T-helper 1 cell treated with Interleukin-12 subunit alpha and Interleukin-12 subunit beta and Interleukin-4 antibody, amounts not matched to agents 30 μg/mL and 1 μg/mL, for 36 hours (primary cell): ENCODE results near the gene GLOD4.

Experiments
- H3K27ac Mint-ChIP-seq: one replicate; pipeline ENCODE4 v1.8.0; 2021; ENCODE audit warnings: mild to moderate bottlenecking, mixed read lengths
- H3K27me3 Mint-ChIP-seq: one replicate; pipeline ENCODE4 v1.8.0; 2021; ENCODE audit warnings: low read depth, mixed read lengths
- H3K36me3 Mint-ChIP-seq: one replicate; pipeline ENCODE4 v1.8.0; 2021; ENCODE audit warnings: low read depth, mixed read lengths
- H3K4me1 Mint-ChIP-seq: one replicate; pipeline ENCODE4 v1.8.0; 2021; ENCODE audit warnings: low read depth, mixed read lengths
- H3K4me3 Mint-ChIP-seq: one replicate; pipeline ENCODE4 v1.8.0; 2021; ENCODE audit warnings: mild to moderate bottlenecking, moderate library complexity, mixed read lengths
- H3K9me3 Mint-ChIP-seq: one replicate; pipeline ENCODE4 v1.8.0; 2021; ENCODE audit warnings: mixed read lengths

The GLOD4 gene

DNA sequence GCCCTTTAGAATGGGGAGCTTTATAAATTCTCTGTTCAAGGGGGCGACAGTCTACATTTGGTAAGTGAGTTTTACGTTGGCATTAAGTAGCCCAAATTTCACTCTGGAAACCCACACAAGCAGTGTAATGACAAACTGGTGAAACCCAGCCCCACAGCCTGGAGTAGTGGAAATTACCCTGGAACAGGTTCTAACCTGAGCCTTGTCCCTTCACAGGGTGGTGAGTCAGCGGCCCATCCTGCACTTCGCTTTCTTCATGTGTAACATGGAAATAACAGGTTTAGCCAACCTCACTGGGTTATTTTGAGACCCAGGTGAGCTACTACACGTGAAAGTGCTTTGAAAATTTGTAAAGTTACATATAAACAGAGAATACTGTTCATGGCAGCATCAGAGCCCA is 53.2 kb downstream of the GLOD4 start:
- peaks cover 3% of the 10 kb centered on the region for H3K27me3 Mint-ChIP-seq
- no peaks in the 10 kb centered on the region for H3K9me3 Mint-ChIP-seq
- H3K36me3 Mint-ChIP-seq = peaks cover 2% of the 10 kb centered on the region
- H3K4me1 Mint-ChIP-seq = peaks cover 15% of the 10 kb centered on the region
- no peak overlapping the region for H3K4me3 Mint-ChIP-seq
- no peak overlapping the region for H3K27ac Mint-ChIP-seq

DNA sequence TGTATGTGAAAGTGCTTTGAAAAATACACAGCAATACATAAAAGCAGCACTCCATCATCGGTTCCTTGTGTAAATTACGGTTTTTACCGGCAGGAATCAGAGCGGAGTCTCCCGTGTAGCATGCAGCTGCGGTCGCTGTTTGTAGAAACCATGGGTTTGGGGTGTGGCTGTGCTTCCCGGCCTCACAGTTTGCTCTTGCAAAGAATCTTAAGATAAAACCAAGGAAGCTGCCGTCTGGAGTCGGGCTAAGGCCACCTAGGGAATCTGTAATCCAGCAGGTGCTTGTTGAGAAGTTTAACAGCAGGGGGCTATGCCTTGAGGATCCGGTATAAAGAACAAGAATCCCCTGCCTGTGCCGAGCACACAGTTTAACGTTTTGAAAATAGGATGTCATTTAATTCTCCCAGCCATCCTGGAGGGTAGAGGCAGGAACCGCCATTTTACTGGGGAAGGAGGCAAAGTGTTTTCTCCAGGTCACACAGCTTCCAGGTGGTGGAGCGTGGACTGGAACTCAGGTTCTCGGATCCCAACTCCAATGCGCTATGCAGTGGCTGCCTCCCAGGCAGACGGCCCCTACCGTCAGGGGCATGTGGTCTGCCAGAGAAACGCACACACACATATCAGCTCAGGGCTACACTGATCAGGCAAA is 55.7 kb downstream of the GLOD4 start:
- H3K9me3 Mint-ChIP-seq = no peaks in the 10 kb centered on the region
- no peak overlapping the region for H3K27ac Mint-ChIP-seq
- H3K36me3 Mint-ChIP-seq = peaks cover 2% of the 10 kb centered on the region
- H3K27me3 Mint-ChIP-seq = peaks cover 3% of the 10 kb centered on the region
- peaks cover 3% of the 10 kb centered on the region for H3K4me1 Mint-ChIP-seq
- H3K4me3 Mint-ChIP-seq = no peak overlapping the region

- no peaks in the 10 kb centered on the region for H3K9me3 Mint-ChIP-seq
- H3K27me3 Mint-ChIP-seq = peaks cover 3% of the 10 kb centered on the region
- peaks cover 3% of the 10 kb centered on the region for H3K4me1 Mint-ChIP-seq
- H3K27ac Mint-ChIP-seq = no peak overlapping the region
- no peak overlapping the region for H3K4me3 Mint-ChIP-seq
- H3K36me3 Mint-ChIP-seq = peaks cover 2% of the 10 kb centered on the region
Measured at GRCh38 chr17:725746-726145, 56.3 kb downstream of the GLOD4 start.

DNA sequence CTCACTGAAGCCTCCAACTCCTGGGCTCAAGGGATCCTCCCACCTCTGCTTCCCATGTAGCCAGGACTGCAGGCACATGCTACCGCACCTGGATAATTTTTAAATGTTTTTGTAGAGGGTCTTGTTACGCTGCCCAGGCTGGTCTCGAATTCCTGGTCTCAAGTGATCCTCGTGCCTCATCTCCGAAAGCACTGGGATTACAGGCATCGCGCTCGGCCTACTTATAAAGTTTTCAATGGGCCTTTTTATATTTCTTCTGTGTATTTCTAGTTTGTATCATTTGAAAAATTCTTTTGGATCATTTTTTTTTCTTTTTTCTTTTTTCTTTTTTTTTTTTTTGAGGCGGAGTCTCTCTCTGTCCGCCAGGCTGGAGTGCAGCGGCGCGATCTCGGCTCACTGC is 57.0 kb downstream of the GLOD4 start:
- Mint-ChIP-seq H3K4me3 (no peak overlapping the region), H3K4me1 (no peaks in the 10 kb centered on the region), H3K9me3 (no peaks in the 10 kb centered on the region), H3K27me3 (no peaks in the 10 kb centered on the region), H3K27ac (no peak overlapping the region), H3K36me3 (no peaks in the 10 kb centered on the region)

- no peaks in the 10 kb centered on the region for H3K4me1 Mint-ChIP-seq
- H3K4me3 Mint-ChIP-seq = no peak overlapping the region
- no peaks in the 10 kb centered on the region for H3K36me3 Mint-ChIP-seq
- H3K9me3 Mint-ChIP-seq = no peaks in the 10 kb centered on the region
- H3K27me3 Mint-ChIP-seq = peaks cover 9% of the 10 kb centered on the region
- H3K27ac Mint-ChIP-seq = no peak overlapping the region
Measured at GRCh38 chr17:721540-721937, 60.5 kb downstream of the GLOD4 start.

DNA sequence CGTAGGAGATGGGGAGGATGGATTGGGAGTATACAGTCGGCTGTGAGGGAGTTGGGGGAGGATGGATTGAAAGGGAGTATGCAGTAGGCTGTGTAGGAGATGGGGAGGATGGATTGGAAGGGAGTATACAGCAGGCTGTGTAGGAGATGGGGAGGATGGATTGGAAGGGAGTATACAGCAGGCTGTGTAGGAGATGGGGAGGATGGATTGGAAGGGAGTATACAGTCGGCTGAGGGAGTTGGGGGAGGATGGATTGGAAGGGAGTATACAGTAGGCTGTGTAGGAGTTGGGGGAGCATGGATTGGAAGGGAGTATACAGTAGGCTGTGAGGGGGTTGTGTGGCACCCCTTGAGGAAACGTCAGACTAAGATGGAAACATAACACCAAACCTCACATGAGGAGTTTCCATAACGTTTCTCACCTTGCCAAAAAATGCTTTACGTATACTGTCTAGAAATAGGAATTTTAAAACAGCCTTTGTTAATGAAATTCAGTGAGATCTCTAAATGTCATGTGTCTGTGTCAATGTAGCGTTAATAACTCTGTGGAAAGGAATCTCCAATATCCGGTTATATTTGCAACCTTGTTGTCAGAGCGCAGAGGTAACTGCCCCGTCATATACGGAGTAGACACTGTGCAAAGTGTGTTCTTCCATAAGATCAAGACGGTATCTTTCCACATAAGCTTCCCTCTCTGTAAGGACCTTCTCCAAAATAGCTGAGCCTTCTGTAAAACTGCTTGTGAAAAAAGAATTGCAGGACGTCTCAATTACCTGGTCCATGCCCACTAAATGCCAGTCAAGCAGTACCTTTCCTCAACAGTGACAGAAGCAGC is 61.2 kb downstream of the GLOD4 start:
- H3K4me1 Mint-ChIP-seq = no peaks in the 10 kb centered on the region
- no peaks in the 10 kb centered on the region for H3K36me3 Mint-ChIP-seq
- no peaks in the 10 kb centered on the region for H3K9me3 Mint-ChIP-seq
- peaks cover 9% of the 10 kb centered on the region for H3K27me3 Mint-ChIP-seq
- no peak overlapping the region for H3K4me3 Mint-ChIP-seq
- H3K27ac Mint-ChIP-seq = no peak overlapping the region

DNA sequence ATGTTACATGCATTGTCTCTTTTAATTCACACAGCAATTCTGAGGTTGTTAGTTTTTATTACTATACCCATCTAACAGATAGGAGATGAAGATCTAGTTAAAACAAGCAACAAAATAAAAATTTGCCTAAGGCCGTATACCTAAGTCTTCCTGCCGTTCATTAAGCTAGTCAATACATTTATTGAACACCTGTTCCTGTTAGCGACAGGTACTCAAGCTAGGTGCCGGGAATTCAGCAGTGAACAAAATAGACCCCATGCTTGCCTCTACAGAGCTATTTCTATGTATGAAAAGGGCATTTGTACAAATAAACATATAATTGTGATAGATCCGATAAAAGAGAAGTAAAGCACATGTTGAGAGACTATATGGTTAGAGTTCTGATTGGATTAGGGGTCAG is 64.0 kb downstream of the GLOD4 start:
- peaks cover 9% of the 10 kb centered on the region for H3K27me3 Mint-ChIP-seq
- peaks cover 4% of the 10 kb centered on the region for H3K4me1 Mint-ChIP-seq
- no peak overlapping the region for H3K4me3 Mint-ChIP-seq
- H3K9me3 Mint-ChIP-seq = no peaks in the 10 kb centered on the region
- H3K36me3 Mint-ChIP-seq = peaks cover 4% of the 10 kb centered on the region
- no peak overlapping the region for H3K27ac Mint-ChIP-seq
